Peyer's patch (tissue), 4 donors: ENCODE measurements around the gene OR1J2.

Source experiments
- POLR2A ChIP-seq, 2 donors: fragments of 450-650 bp; IDR thresholded peaks; one replicate each; pipeline ENCODE4 v1.5.1; 2017; ENCODE audit warnings: antibody characterized with exemption in 2 of 2, mild to moderate bottlenecking in 2 of 2, moderate library complexity in 2 of 2
- TF ChIP-seq, protein P1 (sequence below), 6 experiments: fragments of 450-650 bp in 4 of 6; fragments of 200-600 bp in 2 of 6; sonication (generic) in 1 of 6; IDR thresholded peaks; one replicate each; pipeline ENCODE4 v1.5.1; 2017 to 2019; ENCODE audit warnings: antibody characterized with exemption in 6 of 6, mild to moderate bottlenecking in 3 of 6, moderate library complexity in 1 of 6

DNA sequence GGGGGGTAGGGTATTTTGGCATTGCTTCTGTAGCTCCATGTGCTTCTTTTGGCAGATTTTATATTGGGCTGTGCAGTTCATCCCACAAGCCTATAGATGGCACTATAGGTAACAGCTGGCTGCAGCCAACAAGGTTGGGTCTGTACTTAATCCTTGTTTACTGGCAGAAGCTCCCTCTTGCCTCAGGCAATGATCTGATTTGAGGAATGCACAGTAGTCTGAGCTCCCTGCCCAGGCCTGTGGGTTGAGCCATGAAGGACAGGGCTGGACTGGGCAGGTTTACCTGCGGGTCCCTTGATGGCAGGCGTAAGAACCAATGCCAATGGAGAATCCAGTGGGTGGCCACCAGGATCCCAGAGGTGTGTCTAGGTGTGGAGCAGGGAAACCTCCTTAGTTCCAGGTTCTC is 11.7 kb upstream of the OR1J2 start:
- TF ChIP-seq, protein P1, sequence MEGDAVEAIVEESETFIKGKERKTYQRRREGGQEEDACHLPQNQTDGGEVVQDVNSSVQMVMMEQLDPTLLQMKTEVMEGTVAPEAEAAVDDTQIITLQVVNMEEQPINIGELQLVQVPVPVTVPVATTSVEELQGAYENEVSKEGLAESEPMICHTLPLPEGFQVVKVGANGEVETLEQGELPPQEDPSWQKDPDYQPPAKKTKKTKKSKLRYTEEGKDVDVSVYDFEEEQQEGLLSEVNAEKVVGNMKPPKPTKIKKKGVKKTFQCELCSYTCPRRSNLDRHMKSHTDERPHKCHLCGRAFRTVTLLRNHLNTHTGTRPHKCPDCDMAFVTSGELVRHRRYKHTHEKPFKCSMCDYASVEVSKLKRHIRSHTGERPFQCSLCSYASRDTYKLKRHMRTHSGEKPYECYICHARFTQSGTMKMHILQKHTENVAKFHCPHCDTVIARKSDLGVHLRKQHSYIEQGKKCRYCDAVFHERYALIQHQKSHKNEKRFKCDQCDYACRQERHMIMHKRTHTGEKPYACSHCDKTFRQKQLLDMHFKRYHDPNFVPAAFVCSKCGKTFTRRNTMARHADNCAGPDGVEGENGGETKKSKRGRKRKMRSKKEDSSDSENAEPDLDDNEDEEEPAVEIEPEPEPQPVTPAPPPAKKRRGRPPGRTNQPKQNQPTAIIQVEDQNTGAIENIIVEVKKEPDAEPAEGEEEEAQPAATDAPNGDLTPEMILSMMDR (IDR thresholded peaks at IDR 0.05): peak in 5 of 6 experiments; percentile 38 to 61 (median 58)
- no peak for TF ChIP-seq POLR2A (IDR thresholded peaks at IDR 0.05)
